GM18508 (cell line): ENCODE results near the gene VWA1.
"Not testable (repeated sequence)": the region's sequence is repeated elsewhere in the genome, so short reads cannot be mapped to it uniquely, and the experiment has no call there.

ENCODE experiments used
- ATAC-seq: cut with Tn5 transposase; IDR thresholded peaks from one replicate; pipeline ENCODE4 v1.9.1; 2021; ENCODE audit warnings: moderate number of reproducible peaks; ENCODE audit not compliant: insufficient read depth, unreplicated experiment

Gene VWA1

DNA sequence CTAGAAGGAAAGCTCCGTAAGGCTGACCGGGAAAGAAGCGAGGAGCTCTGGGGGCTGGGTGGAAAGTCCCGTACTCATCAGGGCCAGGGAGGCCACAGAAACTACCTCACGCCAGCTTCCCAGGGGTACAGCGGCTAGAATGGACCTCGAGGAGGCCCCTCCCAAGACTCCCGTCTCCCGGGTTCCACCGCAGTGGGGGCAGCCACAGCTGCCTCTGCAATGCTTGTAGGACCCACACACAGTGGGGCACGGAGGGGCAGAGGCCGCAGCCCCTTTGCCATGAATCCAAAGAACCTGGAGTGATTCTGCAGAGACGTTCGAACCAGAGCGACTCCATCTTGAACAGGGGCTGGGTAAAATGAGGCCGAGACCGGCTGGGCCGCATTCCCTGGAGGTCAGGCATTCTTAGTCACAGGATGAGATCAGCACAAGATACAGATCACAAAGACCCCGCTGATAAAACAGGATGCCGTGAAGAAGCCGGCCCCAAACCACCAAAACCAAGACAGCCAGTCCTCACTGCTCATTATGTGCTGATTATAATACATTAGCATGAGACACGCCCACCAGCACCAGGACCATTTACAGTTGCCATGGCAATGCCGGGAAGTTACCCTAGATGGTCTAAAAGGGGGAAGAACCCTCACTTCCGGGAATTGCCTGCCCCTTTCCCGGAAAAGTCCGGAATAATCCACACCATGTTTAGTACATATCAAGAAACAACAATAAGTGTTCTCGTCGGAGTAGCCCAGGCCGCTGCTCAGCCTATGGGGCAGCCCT is 12.8 kb upstream of the VWA1 start:
- no peak for ATAC-seq

DNA sequence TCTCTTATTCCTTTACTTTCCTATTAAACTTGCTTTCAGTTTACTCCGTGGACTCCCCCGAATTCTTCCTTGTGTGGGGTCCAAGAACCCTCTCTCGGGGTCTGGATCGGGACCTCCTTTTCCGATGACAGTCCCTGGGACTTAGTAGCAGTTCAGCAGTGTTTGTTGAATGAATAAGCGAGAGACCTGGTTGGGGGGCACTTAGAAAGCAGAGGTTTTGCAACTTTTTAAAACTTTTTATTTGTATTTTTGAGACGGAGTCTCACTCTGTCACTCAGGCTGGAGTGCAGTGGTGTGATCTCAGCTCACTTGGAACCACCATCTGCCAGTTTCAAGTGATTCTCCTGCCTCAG is 12.3 kb upstream of the VWA1 start:
- no peak for ATAC-seq

DNA sequence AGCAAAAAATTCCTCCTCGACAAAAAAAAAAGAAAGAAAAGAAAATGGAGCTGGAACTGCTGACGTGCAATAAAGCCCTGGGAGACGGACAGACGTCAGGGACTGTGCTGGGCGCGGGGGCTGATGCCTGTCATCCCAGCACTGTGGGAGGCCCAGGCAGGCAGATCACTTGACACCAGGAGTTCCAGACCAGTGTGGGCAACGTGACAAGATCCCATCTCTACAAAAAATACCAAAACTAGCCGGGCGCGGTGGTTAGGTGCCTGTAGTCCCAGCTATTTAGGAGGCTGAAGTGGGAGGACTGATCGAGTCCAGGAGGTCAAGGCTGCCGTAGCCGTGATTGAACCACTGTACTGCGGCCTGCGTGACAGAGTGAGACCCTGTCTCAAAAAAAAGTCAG is 10.8 kb upstream of the VWA1 start:
- no peak for ATAC-seq

DNA sequence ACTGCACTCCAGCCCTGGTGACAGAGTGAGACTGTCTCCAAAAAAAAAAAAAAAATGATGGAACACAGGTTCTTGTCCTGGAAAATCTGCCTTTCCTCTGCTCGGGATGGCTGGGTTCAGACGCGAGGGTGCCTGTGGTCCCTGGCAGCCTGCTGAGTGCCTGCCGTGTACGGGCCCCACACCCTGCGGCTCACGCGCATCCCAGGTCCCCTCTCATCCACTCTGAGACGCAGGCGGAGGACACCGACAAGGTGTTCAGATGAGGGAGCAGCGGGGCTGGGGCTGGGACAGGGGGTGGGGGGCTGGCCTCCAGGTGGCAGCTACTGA is 10.1 kb upstream of the VWA1 start:
- ATAC-seq = no peak

DNA sequence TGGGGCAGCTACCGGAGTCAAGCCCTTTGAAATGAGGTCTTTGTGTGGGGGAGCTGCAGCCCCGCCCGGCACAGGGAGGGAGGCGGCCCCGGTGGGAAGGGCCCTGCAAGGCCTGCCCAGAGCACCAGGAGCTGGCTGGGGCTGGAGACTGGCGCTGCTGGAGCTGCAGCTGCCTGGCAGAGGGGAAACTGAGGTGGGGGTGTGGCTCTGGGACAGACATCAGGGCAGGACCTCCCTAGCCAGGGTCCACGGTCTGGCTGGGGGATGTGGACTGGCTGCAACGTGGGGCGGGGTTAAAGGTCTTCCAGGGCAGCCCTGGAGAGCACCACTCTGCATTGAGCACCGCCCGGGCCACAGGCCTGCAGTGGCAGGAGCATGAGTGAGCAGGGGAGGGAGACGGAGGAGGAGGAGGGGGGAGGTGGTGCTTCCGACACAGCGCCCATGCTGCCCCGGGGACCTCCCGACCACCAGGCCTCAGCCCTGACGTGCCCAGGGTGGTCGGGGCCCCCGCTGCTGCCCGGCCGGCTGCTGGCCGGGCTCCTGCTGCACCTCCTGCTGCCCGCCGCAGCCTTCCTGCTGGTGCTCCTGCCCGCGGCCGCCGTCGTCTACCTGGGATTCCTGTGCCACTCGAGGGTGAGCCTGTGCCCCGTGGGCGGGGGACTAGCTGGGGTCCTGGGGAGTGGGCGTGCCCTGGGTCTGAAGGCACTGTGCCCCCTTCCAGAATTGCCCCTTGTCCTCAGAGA is 9.6 kb upstream of the VWA1 start:
- no peak for ATAC-seq

DNA sequence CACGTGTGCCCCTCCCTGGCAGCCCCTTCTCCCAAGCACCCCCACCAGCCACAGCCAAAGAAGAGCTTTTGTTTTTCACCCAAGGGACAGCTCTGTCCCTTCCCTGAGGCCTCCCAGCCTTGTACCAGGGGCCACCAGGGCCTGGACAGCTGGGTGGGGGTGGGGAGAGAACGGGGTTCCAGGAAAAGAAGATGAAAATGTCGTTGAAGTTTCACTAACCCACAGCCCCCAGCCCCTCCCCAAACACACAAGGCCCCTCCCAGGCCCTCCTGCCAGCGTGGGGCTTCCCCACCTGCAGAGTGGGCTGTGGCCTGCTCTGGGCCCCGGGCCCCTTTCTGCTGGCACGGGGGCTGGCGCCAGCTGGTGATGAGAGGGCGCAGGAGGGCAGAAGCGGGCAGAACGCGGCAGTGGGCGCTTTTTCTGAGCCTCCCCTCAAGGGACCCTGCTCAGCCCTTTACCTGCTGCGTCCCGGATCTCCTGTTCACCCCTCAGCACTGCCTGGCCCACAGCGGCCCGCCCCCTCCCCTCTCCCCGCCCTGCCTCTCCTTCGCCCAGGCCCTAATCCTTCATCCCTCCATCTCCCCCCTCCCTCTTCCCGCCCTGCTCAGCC is 8.9 kb upstream of the VWA1 start:
- ATAC-seq = no peak

DNA sequence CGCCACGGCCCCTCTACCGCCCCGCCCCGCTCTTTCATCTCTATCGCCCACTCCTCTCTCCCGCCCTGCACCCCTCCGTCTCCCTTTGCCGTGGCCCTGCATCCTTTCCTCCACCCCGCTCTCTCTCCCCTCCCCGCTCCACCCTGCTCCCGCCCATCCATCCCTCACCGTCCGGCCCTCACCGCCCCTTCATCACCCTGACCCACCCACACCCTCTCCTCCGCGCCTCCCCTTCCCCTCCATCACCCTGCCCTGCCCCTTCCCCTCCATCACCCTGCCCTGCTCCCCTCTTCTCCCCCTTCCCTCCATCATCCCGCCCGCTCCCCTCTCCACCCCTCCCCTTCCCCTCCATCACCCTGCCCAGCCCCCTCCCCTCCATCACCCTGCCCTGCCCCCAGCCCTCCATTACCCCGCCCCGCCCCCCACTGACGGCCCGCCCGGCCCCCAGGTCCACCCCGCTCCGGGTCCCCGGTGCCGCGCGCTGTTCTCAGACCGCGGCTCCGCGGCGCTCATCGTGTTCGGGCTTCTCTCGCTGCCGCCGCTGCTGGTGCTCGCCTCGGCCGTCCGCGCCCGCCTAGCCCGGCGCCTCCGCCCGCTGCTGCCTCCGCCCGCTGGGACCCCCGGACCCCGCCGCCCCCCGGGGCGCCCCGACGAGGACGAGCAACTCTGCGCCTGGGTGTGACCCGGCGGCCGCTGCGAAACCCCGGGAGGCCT is 8.2 kb upstream of the VWA1 start:
- ATAC-seq = no peak

DNA sequence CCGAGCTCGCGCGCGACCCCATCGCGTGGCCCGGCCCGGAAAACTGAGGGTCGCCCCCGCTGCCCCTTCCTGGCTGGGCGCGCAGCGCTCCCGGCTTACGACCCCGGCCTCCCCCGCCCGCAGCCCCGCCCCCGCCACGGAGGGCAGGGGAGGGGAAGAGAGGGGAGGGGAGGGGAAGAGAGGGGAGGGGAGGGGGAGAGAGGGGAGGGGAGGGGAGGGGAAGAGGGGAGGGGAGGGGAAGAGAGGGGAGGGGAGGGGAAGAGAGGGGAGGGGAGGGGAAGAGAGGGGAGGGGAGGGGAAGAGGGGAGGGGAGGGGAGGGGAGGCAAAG is 7.7 kb upstream of the VWA1 start:
- no peak for ATAC-seq

DNA sequence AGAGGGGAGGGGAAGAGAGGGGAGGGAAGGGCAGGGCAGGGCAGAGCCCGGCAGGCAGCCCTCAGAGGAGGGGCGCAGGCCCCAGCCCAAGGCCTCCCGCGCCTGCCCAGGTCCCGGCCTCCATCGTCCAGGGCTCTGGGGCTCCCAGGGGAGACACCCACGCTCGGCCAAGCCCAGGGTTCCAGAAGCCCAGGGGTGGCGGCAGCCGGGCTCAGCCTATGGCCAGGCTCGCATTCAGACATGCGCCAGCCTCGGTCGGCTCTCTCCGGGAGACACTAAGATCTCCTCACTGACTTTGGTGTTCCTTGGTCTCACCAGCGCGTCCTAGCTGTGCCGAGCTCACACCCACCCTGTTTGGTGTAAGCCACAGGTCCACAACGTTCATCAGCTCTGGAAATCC is 7.3 kb upstream of the VWA1 start:
- no peak for ATAC-seq

DNA sequence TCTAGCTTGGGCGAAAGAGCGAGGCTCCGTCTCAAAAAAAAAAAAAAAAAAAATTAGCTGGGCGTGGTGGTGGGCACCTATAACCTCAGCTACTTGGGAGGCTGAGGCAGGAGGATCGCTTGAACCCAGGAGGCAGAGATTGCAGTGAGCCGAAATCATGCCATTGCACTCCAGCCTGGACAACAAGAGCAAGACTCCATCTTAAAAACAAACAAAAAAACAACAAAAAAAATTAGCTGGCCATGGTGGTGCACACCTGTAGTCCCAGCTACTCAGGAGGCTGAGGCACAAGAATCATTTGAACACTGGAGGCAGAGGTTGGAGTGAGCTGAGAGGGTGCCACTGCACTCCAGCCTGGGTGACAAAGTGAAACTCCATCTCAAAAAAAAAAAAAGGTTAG is 6.5 kb upstream of the VWA1 start:
- ATAC-seq = not testable (repeated sequence)

DNA sequence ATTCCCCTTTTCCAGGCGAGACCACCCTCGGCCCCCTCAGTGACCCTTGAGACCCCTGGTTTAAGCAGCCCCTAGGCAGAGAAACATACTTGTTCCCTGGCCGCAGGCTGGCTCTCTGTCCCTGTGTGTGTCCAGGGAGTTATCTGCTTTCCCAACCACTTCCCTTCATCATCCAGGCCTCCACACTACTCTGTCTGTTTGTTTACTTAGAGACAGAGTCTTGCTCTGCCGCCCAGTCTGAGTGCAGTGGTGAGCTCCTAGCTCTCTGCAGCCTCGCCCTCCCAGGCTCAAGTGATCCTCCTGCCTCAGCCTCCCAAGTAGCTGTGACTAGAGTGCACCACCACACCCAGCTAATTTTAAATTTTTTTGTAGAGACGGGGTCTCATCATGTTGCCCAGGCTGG is 5.8 kb upstream of the VWA1 start:
- ATAC-seq = no peak

DNA sequence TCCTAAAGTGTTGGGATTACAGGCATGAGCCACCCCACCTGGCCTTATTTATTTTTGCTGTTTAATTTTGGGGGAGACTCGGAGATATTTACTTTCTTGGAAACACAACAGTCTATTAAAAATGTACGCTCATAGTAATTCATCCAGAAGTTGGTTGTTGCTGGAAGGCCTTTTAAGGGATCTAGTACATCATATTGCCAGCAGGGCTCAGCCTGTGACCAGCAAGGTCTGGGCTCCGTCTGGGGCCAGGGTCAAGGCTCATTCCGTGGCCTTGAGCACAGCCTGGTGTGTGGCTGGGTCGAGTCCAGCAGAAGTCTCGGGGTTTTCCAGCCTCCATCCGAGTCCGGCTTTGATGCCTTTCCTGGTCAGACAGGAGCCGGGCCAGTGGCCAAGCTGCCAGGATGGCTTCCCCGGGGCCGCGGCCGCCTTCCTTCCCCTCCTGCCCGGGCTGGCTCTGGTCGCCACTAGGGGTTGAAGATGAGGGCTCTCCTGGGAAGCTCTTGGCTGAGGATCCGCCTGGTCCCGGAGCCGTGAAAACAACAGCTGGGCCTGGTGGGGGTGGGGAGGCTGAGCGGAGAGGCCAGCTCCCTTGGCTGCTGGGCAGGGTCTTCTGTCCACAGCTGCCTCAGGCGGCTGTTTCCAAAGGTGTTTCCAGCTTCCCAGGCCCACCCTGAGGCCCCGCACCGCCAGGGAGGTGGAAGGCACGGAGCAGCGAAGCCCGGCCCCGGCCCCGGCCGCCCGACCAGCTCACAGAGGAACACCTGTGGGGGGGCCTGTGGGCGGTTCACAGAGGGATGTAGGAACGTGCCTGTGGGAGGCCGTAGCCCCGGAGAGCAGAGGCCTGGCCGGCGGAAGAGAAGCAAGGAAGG is 5.1 kb upstream of the VWA1 start:
- ATAC-seq = no peak

DNA sequence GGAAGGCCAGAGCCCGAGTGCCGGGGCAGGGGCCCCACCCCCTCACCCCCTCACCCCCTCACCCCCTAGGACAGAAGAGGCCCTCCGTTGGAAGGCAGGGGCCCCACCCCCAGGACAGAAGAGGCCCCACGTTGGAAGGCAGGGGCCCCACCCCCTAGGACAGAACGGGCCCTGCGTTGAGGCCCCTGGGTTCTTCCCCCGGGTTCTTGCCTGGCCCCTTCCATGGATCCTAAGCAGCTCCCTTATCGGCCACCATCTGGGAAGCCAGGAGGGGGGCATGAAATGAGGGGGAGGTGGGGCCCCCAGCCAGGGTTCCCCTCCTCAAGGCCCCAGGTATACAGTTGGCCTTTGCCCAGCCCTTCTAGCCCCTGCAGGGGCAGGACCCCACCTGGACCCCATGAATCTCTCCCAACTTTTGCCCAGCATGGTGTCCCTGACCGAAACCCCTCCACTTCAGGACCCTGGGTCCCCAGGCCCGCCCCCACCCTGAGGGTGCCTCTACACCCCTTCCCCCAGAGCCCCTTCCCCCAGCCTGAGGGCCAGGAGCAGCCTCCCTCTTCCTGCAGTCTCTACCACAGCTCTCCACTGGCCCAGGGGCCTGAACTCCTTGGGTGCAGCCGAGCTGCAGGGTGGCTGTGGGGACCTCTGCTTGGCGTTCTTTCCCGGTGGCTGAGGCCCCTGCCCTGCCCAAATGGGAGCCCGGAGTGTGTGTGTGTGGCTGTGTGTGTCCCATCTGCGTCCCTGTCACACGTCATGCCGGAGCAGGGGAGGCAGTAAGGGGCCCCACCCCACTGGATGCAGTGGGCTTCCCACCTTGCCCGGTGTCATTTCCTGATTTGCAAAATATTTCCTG is 4.3 kb upstream of the VWA1 start:
- no peak for ATAC-seq

DNA sequence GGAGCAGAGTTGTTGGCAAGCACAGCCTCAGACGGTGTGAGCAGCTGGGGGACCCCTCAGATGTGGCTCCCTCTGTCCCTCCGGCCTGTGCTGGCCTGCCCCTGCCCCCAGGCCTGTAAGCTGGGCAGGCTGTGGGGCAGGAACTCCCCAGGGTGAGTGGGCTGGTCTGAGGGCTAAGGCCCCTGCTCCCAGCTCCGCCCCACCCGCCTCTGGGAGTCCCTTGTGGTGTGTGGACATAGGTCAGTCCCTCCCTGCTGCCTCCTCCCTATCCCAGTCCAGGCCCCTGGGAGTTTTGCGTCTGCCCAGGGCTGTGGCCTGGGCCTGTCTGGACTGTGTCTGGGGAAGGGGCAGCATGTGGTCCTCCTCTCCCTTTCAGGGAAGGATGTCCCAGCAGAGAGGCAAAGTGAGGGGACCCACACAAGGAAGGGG is 3.6 kb upstream of the VWA1 start:
- ATAC-seq = no peak

DNA sequence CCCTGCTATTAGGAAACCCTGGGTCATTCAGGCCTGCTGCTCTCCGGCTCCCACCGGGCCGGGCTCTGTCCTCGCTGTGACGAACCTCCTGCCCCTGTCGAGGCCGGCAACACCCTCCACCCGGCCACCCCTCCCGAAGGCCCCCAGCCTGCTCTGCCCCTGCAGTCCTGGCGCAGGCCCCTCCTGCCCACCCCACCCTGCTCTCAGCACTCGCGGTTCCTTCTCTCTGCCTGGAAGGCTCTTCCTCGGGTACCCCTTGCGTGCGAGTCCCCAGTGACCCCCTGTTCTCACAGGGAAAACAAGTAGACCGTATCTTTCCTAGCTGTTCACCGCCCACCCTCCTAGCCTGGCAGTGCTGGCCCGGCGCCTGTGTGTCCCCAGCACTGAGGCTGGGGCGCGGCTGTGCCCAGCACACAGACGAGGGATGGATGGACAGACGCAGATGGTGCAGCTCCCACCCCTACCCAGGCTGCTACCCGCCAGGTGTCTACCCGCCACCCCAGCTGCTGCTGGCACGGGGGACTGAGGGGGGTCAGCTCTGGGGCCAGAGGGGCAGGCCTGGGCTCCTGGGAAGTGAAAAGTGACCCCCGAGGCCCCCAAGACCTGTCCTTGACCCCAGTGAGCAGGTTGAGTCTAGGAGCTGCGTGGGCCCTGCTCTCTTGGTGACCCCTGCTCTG is 3.1 kb upstream of the VWA1 start:
- no peak for ATAC-seq

DNA sequence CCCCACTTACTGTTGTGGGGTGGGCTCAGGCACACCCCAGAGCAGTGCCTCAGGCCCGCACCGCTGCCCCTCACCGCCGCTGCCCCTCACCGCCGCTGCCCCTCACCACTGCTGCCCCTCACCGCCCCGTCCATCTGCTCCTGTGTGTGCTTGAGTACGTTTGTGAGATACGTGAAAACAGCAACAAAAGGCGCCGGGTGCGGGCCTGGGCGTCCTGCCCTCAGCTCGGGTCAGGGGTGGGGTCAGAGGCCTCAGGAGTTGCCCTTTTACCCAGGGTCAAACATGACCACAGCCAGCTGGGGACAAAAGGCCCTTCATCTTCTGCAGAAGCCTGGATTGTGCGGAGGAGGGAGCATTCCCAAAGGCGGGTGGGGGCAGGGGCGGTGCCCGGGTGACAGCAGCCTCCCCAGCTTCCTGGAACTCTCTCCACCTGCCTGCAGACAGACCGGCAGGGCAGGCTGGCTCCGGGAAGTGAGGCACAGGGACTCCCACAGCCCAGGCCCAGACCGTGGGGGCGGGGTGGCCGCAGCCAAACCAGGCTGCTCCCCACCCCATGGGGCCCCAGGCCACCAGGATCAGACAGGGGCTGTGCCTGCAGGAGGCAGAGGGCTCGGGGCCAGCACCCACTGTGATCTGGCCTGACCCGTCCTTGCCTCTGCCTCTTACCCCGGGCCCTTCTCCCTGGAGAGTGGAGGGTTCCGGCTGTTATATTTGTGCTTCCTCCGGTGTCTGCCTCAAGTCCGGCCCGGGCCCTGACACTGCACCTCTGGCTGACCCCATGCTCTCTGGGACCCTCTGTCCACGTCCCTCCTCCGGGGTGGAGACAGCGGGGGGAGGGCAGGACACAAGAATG is 2.3 kb upstream of the VWA1 start:
- ATAC-seq = no peak

DNA sequence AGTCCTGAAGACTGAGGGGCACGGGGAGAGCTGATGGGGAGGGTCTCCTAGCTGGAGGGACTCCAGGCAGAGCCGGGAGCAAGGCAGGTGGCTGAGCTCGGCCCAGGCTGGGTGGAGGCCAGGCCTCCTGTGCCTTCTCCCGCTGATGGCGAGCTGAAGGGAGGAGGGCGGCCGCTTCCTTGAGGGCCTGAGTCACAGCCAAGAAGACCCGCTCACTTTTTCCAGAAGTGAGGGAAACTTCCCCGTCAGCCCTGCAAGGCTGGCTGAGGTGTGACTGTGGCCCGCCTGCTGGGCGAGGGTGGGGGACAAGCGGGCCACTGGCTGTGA is 1.7 kb upstream of the VWA1 start:
- no peak for ATAC-seq

DNA sequence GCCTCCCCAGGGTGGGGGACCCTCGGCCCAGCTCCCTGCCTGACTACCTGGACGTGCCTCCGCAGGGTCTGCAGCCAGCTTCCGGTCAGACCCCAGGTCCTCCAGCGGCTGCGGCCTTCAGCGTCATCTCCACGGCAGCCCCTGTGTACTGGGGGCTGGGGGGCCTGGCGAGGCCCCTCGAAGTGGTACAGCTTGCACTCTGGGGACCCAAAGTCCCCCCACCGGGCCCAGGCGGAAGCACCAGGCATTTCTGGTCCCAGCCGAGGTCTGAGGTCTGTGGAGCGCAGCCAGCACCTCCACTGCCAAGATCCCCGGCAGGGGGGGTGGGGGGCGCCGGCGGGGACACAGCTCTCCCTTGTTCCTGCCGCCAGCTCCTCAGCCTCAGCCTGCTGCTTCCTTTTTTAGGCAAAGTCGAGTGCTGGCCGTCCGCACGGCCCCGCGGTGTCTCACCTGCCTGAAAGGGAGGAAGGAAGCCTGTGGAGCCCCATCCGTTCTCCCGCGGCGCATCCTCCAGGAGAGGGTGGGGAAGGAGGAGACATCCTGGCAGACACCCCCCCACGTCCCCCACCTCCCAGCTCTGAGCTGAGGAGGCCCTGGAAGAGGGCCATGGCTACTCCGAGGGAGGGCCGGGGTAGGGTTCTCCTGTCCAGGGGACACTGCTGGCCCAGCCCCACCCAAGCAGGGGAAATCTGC is 1.2 kb upstream of the VWA1 start:
- no peak for ATAC-seq
